ENCODE measurements around the gene OR6F1.

- TF ChIP-seq CTCF (IDR thresholded peaks at IDR 0.05) (no peak), POLR2A (IDR thresholded peaks at IDR 0.05; ENCODE audit: low read depth) (no peak)
These were observed 4.8 kb upstream of the OR6F1 start for GRCh38 chr1:247721222-247721621.

All from esophagus muscularis mucosa (tissue), 3 donors.